GM19351 (cell line): ENCODE measurements around the gene RITA1.
"Not testable (repeated sequence)": the region's sequence is repeated elsewhere in the genome, so short reads cannot be mapped to it uniquely, and the experiment has no call there.

Source experiments
- ATAC-seq: cut with Tn5 transposase; IDR thresholded peaks from one replicate; pipeline ENCODE4 v1.9.1; 2021; ENCODE audit warnings: mild to moderate bottlenecking, moderate library complexity; ENCODE audit not compliant: unreplicated experiment

RITA1 gene

GRCh38 chr12:113185180-113186032 lies at the start of gene RITA1, which contains the start of gene DDX54:
Gene RITA1, plus strand, starts transcription at chr12:113185721. Its CDS starts 1,026 bp downstream, at chr12:113186747.
Gene DDX54, minus strand, starts transcription at chr12:113185478. Its CDS starts 27 bp downstream, at chr12:113185451.
- peak; percentile 39 for ATAC-seq

GRCh38 chr12:113136128-113136989 lies 49.2 kb upstream of the RITA1 start:
- ATAC-seq, result peak; percentile 20

- ATAC-seq, result no peak
Measured at GRCh38 chr12:113136990-113137511, 48.5 kb upstream of the RITA1 start.

GRCh38 chr12:113137861-113138783 lies 47.4 kb upstream of the RITA1 start:
- no peak for ATAC-seq

- no peak for ATAC-seq
Measured at GRCh38 chr12:113138826-113139225, 46.7 kb upstream of the RITA1 start.

GRCh38 chr12:113140706-113141105 lies 44.8 kb upstream of the RITA1 start:
- no peak for ATAC-seq

- not testable (repeated sequence) for ATAC-seq
Measured at GRCh38 chr12:113141716-113142115, 43.8 kb upstream of the RITA1 start.

GRCh38 chr12:113142173-113142885 lies 43.2 kb upstream of the RITA1 start:
- peak; percentile 58 for ATAC-seq

GRCh38 chr12:113142886-113143332 lies 42.6 kb upstream of the RITA1 start:
- ATAC-seq, result no peak

GRCh38 chr12:113143959-113144358 lies 41.6 kb upstream of the RITA1 start:
- no peak for ATAC-seq

GRCh38 chr12:113144806-113145205 lies 40.7 kb upstream of the RITA1 start:
- no peak for ATAC-seq

GRCh38 chr12:113145720-113146551 lies 39.6 kb upstream of the RITA1 start:
- ATAC-seq, result no peak

GRCh38 chr12:113146999-113147398 lies 38.5 kb upstream of the RITA1 start:
- ATAC-seq, result no peak

- no peak for ATAC-seq
Measured at GRCh38 chr12:113149361-113150150, 36.0 kb upstream of the RITA1 start, which contains the start of gene CFAP73. Gene CFAP73, plus strand, starts transcription at chr12:113149724. Its CDS starts 134 bp downstream, at chr12:113149858.

- no peak for ATAC-seq
Measured at GRCh38 chr12:113151655-113152054, 33.9 kb upstream of the RITA1 start.

- no peak for ATAC-seq
Measured at GRCh38 chr12:113152196-113152834, 33.2 kb upstream of the RITA1 start.
